NCI-H510A treated with DMSO at 0.1 percent for 48 hours (cell line): ENCODE measurements around the gene UGT1A8.
"Not testable (repeated sequence)": the region's sequence is repeated elsewhere in the genome, so short reads cannot be mapped to it uniquely, and the experiment has no call there.

Experiments
- DNase-seq: peaks from one replicate; lab custom pipeline; 2025; lab: John Stamatoyannopoulos, UW

Gene UGT1A8

GRCh38 chr2:233718552-233718951 lies 101.1 kb downstream of the UGT1A8 start, which contains the start of gene UGT1A4:
Gene UGT1A4, plus strand, starts transcription at chr2:233718736. Its CDS starts 85 bp downstream, at chr2:233718821.
- no peak for DNase-seq

- DNase-seq, result no peak
Observed at GRCh38 chr2:233728723-233729301, 111.4 kb downstream of the UGT1A8 start, which contains the start of gene UGT1A3. Gene UGT1A3, plus strand, starts transcription at chr2:233729042. Its CDS starts 85 bp downstream, at chr2:233729127.

GRCh38 chr2:233736868-233737653 lies 119.6 kb downstream of the UGT1A8 start:
- not testable (repeated sequence) for DNase-seq

GRCh38 chr2:233740870-233741269 lies 123.4 kb downstream of the UGT1A8 start:
- DNase-seq, result no peak

GRCh38 chr2:233743464-233744259 lies 126.2 kb downstream of the UGT1A8 start:
- DNase-seq, result no peak

GRCh38 chr2:233745073-233745755 lies 127.8 kb downstream of the UGT1A8 start:
- no peak for DNase-seq

- not testable (repeated sequence) for DNase-seq
Observed at GRCh38 chr2:233745838-233746237, 128.4 kb downstream of the UGT1A8 start.

GRCh38 chr2:233746475-233747282 lies 129.2 kb downstream of the UGT1A8 start:
- DNase-seq, result no peak

GRCh38 chr2:233747283-233747544 lies 129.8 kb downstream of the UGT1A8 start:
- DNase-seq, result no peak

GRCh38 chr2:233750689-233751088 lies 133.3 kb downstream of the UGT1A8 start:
- not testable (repeated sequence) for DNase-seq

- DNase-seq, result not testable (repeated sequence)
Observed at GRCh38 chr2:233751212-233752009, 134.0 kb downstream of the UGT1A8 start.

GRCh38 chr2:233754872-233755611 lies 137.6 kb downstream of the UGT1A8 start:
- no peak for DNase-seq

GRCh38 chr2:233756429-233757081 lies 139.1 kb downstream of the UGT1A8 start:
- no peak for DNase-seq

GRCh38 chr2:233758141-233758540 lies 140.7 kb downstream of the UGT1A8 start:
- no peak for DNase-seq

- no peak for DNase-seq
Observed at GRCh38 chr2:233758849-233759248, 141.4 kb downstream of the UGT1A8 start.

- DNase-seq, result no peak
Observed at GRCh38 chr2:233760043-233760442, 142.6 kb downstream of the UGT1A8 start, which contains the start of gene UGT1A1. Gene UGT1A1, plus strand, starts transcription at chr2:233760270. Its CDS starts 18 bp downstream, at chr2:233760288.

- DNase-seq, result no peak
Observed at GRCh38 chr2:233761040-233761769, 143.8 kb downstream of the UGT1A8 start.

GRCh38 chr2:233764264-233764663 lies 146.8 kb downstream of the UGT1A8 start:
- DNase-seq, result no peak
